Measurements from ENCODE around the gene MACROD1.
"Not testable (repeated sequence)": the region's sequence is repeated elsewhere in the genome, so short reads cannot be mapped to it uniquely, and the experiment has no call there.

Gene MACROD1

DNA sequence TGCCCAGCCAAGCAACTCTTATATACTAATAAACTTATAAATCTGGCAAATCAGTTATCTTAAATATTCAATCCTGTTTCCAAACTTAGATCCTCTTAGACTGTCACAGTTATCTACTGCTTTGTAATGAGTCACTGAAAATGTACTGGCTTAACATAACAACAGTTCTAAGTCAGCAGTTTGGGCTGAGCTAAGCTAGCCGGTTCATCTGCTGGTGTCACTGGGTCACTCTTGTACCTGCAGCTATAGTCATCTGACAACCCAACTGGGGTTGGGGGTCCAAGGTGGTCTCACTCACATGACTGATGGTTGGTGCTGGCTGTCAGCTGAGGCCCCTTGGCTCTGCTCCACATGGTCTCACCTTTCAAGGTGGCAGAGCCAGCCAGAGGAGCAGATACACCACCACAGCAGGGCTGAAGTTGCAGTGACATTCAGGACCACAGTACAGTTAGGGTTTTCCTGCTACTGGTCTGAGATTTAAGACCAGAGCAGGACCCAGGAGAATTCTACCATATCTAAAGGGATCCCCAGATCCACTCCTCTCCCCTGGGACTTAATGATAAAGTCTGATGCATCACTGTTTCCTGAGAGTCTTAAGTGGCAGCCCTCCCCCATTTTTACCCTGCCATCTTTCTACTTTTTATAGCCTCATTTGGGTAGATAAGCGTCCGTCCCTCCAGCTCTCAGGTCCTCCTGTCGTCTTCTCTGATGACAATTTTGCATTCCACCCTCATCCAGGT is 7.9 kb upstream of the MACROD1 start:
- no peak overlapping the region for H3K4me3 ChIP-seq (ENCODE audit: low read depth, low read length)
- no peak for TF ChIP-seq CTCF (IDR thresholded peaks at IDR 0.05; ENCODE audit: low read depth, low read length)

DNA sequence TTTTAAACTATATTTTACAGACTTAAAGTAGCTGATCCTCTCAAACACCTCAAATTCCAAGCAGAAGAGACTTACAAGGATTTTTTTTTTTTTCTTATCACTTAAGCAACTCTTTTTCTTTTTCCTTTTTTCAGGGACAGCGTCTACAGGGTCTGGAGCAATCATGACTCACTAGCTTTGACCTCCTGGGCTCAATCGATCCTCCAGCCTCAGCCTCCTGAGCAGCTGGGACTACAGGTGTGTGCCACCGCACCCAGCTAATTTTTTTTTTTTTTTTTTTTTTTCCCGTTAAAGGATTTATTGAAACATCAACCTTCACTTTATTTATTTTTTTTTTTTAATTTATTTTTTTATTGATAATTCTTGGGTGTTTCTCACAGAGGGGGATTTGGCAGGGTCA is 4.5 kb upstream of the MACROD1 start:
- H3K4me3 ChIP-seq (ENCODE audit: low read depth, low read length), result no peak overlapping the region
- TF ChIP-seq CTCF (IDR thresholded peaks at IDR 0.05; ENCODE audit: low read depth, low read length), result no peak

DNA sequence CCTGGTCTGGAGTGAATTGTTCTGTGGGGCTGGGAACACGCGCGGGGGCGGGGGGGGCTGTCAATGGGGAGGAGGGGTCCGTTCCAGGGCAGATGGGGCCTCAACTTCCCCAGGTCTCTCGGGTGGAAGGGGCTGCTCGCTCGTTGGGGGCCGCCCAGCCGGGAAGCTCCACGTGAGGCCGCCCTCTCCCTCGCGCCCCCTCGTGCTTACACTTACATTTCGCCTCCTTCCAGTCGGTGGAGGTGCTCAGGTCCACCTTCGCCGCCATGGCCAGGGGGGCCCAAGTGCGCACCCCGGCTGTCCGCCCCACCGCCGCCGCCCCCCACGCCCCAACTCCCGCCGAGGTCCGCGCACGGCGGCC is 452 bp downstream of the MACROD1 start:
- TF ChIP-seq CTCF (IDR thresholded peaks at IDR 0.05; ENCODE audit: low read depth, low read length), result no peak
- H3K4me3 ChIP-seq (ENCODE audit: low read depth, low read length), result peak overlapping the region; percentile 68

DNA sequence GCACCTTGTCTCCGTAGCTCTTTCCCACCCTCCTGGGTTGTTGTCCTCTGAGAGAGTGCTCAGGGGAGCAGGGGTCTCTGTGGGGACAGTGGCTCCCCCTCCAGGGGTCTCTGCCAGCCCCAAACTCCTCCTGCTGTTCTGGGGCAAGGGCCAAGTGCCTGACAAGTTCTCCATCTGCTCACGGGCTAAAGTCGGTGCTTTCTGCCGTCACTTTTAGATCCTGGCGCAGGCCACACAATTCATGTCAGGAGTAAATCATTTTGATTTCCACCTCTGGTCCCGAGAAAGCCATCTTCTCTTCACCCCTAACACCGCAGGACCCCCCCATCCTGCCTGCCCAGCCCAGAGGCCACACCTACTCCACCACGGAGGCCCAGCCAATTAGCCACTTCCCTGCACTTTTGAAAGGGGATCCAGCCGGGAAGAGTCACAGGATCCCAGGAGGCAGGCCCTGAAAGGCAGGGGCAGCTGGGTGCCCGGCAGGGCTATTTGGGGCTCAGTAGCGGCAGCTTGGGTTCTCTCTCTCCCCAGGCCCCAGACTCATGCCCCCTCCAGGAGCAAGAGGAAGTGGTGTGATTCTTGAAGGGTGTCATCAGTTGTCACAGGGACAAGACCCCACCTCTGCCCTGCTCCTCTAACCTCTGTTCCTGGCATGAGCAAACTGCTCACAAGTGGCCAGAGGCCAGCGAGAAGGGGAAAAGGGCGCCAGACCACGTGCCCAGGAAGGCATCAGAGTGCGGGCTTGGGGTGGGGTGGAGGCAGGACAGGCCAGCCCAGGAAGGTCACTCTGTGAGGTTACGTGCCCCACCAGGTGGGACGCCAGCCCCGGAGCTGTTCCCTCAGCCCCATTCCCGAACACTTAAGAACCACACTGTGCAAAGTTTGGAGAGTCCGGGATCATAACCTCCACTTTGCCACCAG is 1.3 kb downstream of the MACROD1 start:
- H3K4me3 ChIP-seq (ENCODE audit: low read depth, low read length), result peak overlapping the region; percentile 68
- no peak for TF ChIP-seq CTCF (IDR thresholded peaks at IDR 0.05; ENCODE audit: low read depth, low read length)

- TF ChIP-seq CTCF (IDR thresholded peaks at IDR 0.05; ENCODE audit: low read depth, low read length), result no peak
- H3K4me3 ChIP-seq (ENCODE audit: low read depth, low read length), result no peak overlapping the region
Measured at GRCh38 chr11:64163951-64164350, 2.0 kb downstream of the MACROD1 start.

DNA sequence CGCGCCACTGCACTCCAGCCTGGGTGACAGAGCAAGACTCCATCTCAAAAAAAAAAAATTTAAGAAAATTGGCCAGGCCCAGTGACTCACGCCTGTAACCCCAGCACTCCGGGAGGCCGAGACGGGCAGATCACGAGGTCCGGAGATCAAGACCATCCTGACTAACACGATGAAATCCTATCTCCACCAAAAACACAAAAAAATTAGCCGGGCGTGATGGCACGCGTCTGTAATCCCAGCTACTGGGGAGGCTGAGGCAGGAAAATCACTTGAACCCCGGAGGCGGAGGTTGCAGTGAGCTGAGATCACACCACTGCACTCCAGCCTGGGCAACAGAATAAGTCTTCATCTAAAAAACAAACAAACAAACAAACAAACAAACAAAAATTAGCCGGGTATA is 3.1 kb downstream of the MACROD1 start:
- not testable (repeated sequence) for H3K4me3 ChIP-seq (ENCODE audit: low read depth, low read length)

- no peak for TF ChIP-seq CTCF (IDR thresholded peaks at IDR 0.05; ENCODE audit: low read depth, low read length)
- no peak overlapping the region for H3K4me3 ChIP-seq (ENCODE audit: low read depth, low read length)
Measured at GRCh38 chr11:64161037-64161436, 4.9 kb downstream of the MACROD1 start.
